Loucy (cell line): ENCODE measurements around the gene PARP1.

ENCODE experiments used
- H2AFZ ChIP-seq: fragments of 200-600 bp; sonication (generic); 2 replicates; pipeline ENCODE4 v1.6.0; 2016; ENCODE audit warnings: antibody characterized with exemption, mild to moderate bottlenecking, low read length, moderate library complexity
- H3F3A ChIP-seq: fragments of 200-600 bp; 2 replicates; pipeline ENCODE4 v1.6.0; 2016; ENCODE audit warnings: antibody characterized with exemption, low read depth, mild to moderate bottlenecking
- H3K27me3 ChIP-seq: fragments of 200-600 bp; sonication (generic); 2 replicates; pipeline ENCODE4 v1.6.1; 2014; ENCODE audit warnings: low read length, mild to moderate bottlenecking; ENCODE audit not compliant: insufficient read depth, poor library complexity, severe bottlenecking
- H3K36me3 ChIP-seq: fragments of 200-600 bp; sonication (generic); 2 replicates; pipeline ENCODE4 v1.6.1; 2016; ENCODE audit warnings: low read length; ENCODE audit not compliant: insufficient read depth
- H3K4me1 ChIP-seq: fragments of 200-600 bp; sonication (generic); 2 replicates; pipeline ENCODE4 v1.5.1; 2014; ENCODE audit warnings: low read length, mild to moderate bottlenecking; ENCODE audit not compliant: insufficient read depth, poor library complexity, severe bottlenecking
- H3K4me2 ChIP-seq: fragments of 200-600 bp; sonication (generic); 2 replicates; pipeline ENCODE4 v1.6.0; 2014; ENCODE audit warnings: antibody characterized with exemption, low read length, low read depth, mild to moderate bottlenecking; ENCODE audit not compliant: poor library complexity, severe bottlenecking
- H3K4me3 ChIP-seq: fragments of 200-600 bp; sonication (generic); 2 replicates; pipeline ENCODE4 v1.5.1; 2014; ENCODE audit warnings: low read length, mild to moderate bottlenecking, mixed read lengths; ENCODE audit not compliant: poor library complexity, severe bottlenecking
- H3K79me2 ChIP-seq: fragments of 200-600 bp; sonication (generic); 2 replicates; pipeline ENCODE4 v1.6.1; 2014; ENCODE audit warnings: low read length; ENCODE audit not compliant: insufficient read depth
- H3K9ac ChIP-seq: fragments of 200-600 bp; sonication (generic); 2 replicates; pipeline ENCODE4 v1.6.0; 2014; ENCODE audit warnings: mild to moderate bottlenecking, low read depth, low read length, moderate library complexity; ENCODE audit not compliant: poor library complexity, severe bottlenecking
- H3K9me2 ChIP-seq: fragments of 200-600 bp; sonication (generic); replicated peaks from 2 replicates; pipeline ENCODE4 v1.6.1; 2016; ENCODE audit warnings: low read depth, low read length, mixed read lengths
- H3K9me3 ChIP-seq: fragments of 200-600 bp; sonication (generic); 2 replicates; pipeline ENCODE4 v1.6.1; 2014; ENCODE audit warnings: mild to moderate bottlenecking, antibody characterized with exemption, low read length, low read depth; ENCODE audit not compliant: insufficient read depth
- H4K20me1 ChIP-seq: fragments of 200-600 bp; sonication (generic); 2 replicates; pipeline ENCODE4 v1.6.0; 2014; ENCODE audit warnings: antibody characterized with exemption, low read length, mild to moderate bottlenecking; ENCODE audit not compliant: insufficient read depth, poor library complexity, severe bottlenecking
- CTCF ChIP-seq: fragments of 200-600 bp; sonication (generic); conservative IDR thresholded peaks from 2 replicates; pipeline ENCODE4 v1.5.1; 2014; ENCODE audit warnings: mild to moderate bottlenecking, antibody characterized with exemption, low read length
- EZH2phosphoT487 ChIP-seq: fragments of 200-600 bp; IDR thresholded peaks from 2 replicates; pipeline ENCODE4 v1.6.1; 2018; ENCODE audit warnings: antibody characterized with exemption, mild to moderate bottlenecking, moderate library complexity, borderline replicate concordance

PARP1 gene

DNA sequence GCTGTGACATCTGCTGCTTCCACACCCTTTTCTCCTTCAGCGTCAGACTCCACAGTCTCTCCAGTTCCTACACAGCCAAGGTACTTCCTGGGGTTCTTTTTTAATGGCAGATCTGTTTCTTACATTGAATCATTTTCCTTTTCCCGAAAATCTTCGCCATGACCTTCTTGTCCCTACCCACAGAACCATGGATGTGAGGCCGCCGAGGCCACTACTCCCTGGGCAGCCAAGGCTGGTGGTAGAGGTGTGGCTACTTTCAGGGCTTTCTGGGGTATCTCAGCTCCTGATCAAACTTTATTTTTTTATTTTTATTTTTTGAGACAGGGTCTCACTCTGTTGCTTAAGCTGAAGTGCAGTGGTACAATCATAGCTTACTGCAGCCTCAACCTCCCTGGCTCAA, 89.4 kb downstream of the PARP1 start:
- TF ChIP-seq EZH2phosphoT487 (no peak), CTCF (no peak)

DNA sequence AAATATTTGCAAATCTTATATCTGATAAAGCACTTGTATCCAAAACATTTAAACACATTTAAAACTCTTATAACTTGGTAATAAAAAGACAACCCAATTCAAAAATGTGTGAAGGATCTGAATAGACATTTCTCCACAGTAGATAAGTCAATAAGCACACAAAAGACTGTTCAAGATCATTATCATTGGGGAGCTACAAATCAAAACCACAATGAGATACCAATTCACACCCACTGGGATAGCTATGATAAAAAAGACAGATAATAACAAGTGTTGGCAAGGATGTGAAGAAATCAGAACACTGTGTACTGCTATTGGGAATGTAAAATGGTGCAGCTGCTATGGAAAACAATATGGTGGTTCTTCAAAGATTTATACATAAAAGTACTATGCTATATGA, 93.8 kb downstream of the PARP1 start:
- H3K9me2 ChIP-seq, result no peaks in the 10 kb centered on the region
- H3K36me3 ChIP-seq, result no peaks in the 10 kb centered on the region
- no peaks in the 10 kb centered on the region for H4K20me1 ChIP-seq
- H3K9me3 ChIP-seq, result no peaks in the 10 kb centered on the region
- H3K79me2 ChIP-seq, result peaks cover 14% of the 10 kb centered on the region; the same call in 1 of the 2 replicates
- TF ChIP-seq CTCF (no peak), EZH2phosphoT487 (no peak)
- peaks cover 15% of the 10 kb centered on the region for H3K4me1 ChIP-seq
- no peak overlapping the region for H3K4me3 ChIP-seq
- no peaks in the 10 kb centered on the region for H3K27me3 ChIP-seq
- no peaks in the 10 kb centered on the region for H3F3A ChIP-seq
- no peak overlapping the region for H3K4me2 ChIP-seq
- no peak overlapping the region for H2AFZ ChIP-seq
- no peak overlapping the region for H3K9ac ChIP-seq

More for the DNA sequence above, 89.4 kb downstream of the PARP1 start:
- Histone ChIP-seq H3K4me2 (no peak overlapping the region), H4K20me1 (no peaks in the 10 kb centered on the region), H3K4me1 (no peaks in the 10 kb centered on the region), H2AFZ (no peak overlapping the region), H3K79me2 (no peaks in the 10 kb centered on the region), H3K4me3 (no peak overlapping the region), H3K27me3 (no peaks in the 10 kb centered on the region), H3K9me3 (no peaks in the 10 kb centered on the region), H3K9ac (no peak overlapping the region), H3K9me2 (no peaks in the 10 kb centered on the region), H3F3A (no peaks in the 10 kb centered on the region), H3K36me3 (no peaks in the 10 kb centered on the region)

- no peaks in the 10 kb centered on the region for H3K27me3 ChIP-seq
- no peak overlapping the region for H3K9ac ChIP-seq
- H3K9me2 ChIP-seq, result no peaks in the 10 kb centered on the region
- no peaks in the 10 kb centered on the region for H3F3A ChIP-seq
- H3K4me3 ChIP-seq, result no peak overlapping the region
- H3K79me2 ChIP-seq, result peaks cover 33% of the 10 kb centered on the region
- H3K4me1 ChIP-seq, result peaks cover 23% of the 10 kb centered on the region
- H3K9me3 ChIP-seq, result no peaks in the 10 kb centered on the region
- TF ChIP-seq EZH2phosphoT487 (no peak), CTCF (no peak)
- H3K36me3 ChIP-seq, result no peaks in the 10 kb centered on the region
- peaks cover 6% of the 10 kb centered on the region for H4K20me1 ChIP-seq
- no peak overlapping the region for H3K4me2 ChIP-seq
- H2AFZ ChIP-seq, result no peak overlapping the region
These were observed 95.8 kb downstream of the PARP1 start for GRCh38 chr1:226312065-226312464.
